GM18511 (cell line): ENCODE measurements around the gene SNAI1.
"Not testable (repeated sequence)": the region's sequence is repeated elsewhere in the genome, so short reads cannot be mapped to it uniquely, and the experiment has no call there.

Experiments used
- ATAC-seq: cut with Tn5 transposase; IDR thresholded peaks from one replicate; pipeline ENCODE4 v1.9.1; 2021; ENCODE audit warnings: mild to moderate bottlenecking, moderate library complexity; ENCODE audit not compliant: unreplicated experiment

The SNAI1 gene

DNA sequence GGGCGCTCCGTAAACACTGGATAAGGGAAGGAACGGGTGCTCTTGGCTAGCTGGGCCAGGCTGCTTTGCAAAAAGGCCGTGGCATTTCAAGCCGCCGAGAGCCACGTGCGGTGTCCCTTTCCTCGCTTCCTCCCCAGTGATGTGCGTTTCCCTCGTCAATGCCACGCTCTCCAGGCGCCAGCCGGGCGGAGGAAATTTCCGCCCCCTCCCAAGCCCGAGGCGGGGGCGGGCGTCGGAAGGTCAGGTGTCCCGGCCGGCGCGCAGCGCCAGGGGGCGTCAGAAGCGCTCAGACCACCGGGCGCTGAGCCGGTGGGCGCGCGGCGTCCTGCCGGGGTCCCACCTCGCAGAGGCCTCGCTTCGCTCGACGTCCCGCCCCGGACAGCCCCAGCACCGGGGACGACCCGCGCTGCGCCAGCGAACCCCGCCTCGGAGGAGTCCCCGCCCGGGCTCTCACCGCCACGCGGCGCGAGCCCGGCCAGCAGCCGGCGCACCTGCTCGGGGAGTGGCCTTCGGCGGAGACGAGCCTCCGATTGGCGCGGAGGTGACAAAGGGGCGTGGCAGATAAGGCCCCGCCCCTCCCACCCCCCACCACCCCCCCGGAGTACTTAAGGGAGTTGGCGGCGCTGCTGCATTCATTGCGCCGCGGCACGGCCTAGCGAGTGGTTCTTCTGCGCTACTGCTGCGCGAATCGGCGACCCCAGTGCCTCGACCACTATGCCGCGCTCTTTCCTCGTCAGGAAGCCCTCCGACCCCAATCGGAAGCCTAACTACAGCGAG is at the start of gene SNAI1:
TSS of gene SNAI1 (plus strand) at position 635 of the 777 bp plus-strand sequence. CDS start at position 715, 80 bp downstream.
- ATAC-seq: peak; percentile 81

DNA sequence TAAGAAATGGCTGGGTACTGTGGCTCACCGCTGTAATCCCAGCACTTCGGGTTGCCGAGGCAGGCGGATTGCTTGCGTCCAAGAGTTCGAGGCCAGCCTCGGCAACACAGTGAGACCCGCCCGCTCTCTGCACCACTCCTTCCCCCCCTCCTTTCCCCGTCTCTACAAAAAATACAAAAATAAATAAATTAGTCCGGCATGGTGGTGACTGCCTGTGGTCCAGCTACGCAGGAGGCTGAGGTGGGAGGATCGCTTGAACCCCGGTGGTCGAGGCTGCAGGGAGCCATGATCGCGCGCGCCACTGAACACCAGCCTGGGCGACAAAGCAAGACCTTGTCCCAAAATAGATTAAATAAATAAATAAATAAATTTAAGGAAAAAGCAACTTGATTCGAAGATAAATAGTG is 47.0 kb upstream of the SNAI1 start:
- peak; percentile 21 for ATAC-seq

DNA sequence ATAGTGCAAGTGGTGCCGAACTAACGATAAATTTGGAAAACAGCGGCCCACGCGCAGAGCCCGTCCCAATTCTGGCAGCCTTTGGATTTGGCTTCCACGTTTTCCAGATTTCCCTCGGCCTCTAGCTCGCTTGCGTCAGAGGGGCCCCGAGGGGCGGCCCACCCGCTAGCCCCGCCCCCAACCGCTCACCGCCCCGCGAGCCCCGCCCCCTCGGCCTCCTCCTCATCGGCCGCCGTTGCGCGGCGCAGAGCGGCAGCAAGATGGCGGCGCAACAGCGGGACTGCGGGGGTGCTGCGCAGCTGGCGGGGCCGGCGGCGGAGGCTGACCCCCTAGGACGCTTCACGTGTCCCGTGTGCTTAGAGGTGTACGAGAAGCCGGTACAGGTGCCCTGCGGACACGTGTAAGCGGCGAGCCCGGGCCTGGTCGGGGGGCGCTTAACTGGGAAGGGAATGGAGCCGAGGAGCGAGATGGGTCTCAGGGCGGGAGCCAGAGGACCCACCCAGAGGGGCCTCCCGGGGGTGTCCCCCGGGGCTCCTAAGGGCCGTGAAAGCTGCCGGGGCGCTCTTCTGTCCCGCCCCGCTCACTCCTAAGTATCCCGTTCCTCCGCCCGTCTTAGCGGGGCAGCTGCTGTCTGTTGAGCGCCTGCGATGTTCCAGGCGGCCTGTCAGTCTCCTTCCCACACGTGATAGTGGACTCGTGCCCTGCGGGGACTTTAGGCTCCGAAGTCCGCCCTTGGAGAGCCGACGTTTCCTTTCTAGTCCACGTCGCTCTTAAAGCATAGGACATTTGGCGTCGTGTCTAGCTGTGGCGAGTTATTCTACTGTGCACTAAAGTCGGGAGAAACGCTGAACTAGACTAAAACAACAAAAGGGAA is 46.4 kb upstream of the SNAI1 start, which contains the start of gene RNF114:
TSS of gene RNF114 (plus strand) at position 245 of the 874 bp plus-strand sequence. CDS start at position 261, 16 bp downstream.
- peak; percentile 67 for ATAC-seq

DNA sequence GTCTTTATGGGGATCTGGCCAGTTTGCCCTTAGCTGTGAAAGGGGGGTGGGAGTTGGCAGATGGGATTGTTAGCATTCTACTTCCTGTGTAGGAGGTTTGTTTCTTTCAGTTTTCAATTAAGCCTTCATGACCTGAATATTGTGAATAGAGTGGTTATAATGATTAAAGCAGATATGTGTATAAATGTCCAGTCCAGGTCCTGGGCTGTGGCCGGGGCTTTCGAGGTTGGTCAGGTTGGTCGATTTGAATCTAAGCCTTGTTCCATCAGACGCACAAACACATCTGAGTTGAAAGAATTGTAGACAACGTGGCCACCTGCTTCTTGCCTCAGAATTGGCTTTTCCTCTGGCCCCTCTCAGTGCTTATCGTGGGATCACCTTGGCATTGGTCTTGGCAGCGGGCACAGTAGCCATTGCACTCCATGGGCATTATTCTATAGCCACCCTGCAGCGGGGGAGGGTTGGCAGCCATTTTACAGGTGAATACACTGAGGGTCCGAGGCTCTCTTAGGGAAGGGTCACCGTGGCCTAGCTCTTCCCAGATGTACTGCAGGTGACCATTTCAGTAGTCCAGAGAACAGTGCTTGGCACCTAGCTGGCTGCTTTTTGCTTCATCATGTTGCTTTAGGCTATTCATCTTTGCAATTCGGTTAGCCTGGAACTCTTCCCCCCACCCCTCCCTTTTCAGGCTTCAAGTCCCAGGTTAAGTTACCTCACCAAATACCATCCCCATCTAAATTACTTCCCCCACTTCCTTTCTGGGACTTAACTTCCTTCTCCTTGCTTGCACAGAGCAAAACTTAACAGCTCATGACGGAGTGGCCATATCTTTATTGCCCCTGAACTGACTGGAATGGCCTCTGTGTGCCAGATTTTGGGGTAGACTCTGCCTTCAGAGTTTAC is 45.5 kb upstream of the SNAI1 start:
- no peak for ATAC-seq

DNA sequence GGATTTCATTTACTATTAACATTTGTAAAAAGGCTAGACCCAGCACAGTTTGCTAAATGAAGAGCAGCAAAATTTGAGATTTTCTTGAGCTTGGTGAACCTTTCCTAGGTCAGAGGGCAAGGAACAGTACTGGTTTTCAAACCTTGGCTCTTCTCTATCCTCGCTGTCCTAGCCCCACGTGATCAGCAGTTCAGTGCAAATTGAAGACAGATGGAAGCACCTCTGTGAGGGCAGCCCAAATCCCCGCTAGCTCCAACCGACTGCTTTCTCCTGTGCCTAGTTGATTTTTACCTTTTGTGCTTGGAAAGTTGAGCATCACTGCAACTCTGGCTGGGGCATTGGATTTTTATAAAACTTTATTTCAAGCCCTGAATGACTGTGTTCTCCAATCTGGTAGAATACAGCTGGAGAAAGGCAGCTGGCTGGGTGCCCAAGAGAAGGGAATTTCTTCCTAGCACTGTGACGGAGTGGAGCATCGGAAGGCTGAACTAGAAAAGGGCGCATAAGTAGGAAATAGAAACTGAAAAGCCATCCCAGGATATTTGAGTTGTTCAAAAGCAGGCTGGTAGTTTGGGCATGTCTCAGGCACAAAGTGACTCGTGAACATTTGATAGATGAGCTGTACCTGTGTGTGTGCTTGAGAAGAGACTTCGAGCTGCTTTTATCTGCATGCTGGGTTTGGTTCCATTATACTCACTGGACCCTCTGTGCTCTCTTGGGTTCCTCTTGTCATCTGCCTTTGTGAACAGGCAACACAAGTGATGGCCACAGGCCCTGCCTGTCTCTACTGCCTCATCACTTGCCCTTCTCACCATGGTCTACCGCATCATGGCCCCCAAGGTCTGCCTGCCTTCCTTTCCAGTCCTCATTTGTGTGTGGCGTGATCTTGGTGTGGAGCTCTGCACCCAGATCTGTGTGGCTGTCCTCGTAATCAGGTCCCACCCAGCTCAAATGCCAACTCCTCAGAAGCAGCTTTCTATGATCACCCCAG is 44.3 kb upstream of the SNAI1 start:
- ATAC-seq: no peak

DNA sequence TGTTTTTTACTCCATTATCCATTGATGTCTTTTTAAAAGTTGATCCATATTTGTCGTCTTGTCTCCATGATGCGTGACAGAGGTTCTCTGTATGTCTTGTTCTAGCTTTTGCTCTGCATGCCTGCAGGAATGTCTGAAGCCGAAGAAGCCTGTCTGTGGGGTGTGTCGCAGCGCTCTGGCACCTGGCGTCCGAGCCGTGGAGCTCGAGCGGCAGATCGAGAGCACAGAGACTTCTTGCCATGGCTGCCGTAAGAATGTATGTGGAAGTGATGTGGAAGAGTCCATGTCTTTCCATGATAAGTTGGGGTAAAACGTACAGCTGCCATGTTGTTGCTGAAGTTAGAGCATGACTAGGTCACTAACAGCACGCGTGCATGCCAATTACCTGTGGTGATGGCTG is 41.3 kb upstream of the SNAI1 start:
- ATAC-seq: no peak

DNA sequence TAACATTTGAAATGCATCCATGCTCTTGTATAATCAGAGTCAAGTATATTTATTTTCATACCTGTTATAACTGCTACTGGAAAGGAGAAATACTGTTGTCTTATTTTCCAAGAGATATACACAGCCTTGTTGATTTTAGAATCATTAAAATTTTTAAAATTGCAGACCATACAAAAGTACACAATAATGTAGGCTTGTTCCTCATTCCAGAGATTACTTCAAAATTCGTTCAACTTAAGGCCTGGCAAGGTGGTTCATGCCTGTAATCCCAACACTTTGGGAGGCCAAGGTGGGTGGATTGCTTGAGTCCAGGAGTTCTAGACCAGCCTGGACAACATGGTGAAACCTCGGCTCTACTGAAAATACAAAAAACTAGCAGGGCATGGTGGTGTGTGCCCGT is 40.5 kb upstream of the SNAI1 start:
- no peak for ATAC-seq

DNA sequence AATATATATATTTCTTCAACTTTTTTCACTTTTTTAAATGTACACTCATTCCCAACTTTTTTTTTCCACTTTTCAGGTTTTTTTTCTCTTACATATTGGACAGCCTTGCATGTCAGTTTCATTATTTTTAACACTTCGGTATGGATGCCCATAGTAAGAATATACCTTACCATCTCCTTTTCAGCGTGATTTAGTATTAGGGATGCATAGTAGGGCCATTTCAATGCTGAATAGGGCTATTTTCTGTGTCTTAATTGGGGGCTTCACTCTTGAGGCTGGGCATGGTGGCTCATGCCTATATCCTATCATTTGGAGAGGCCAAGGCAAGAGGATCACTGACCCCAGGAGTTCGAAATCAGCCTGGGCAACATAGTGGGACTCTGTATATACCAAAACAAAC is 39.8 kb upstream of the SNAI1 start:
- ATAC-seq: no peak

DNA sequence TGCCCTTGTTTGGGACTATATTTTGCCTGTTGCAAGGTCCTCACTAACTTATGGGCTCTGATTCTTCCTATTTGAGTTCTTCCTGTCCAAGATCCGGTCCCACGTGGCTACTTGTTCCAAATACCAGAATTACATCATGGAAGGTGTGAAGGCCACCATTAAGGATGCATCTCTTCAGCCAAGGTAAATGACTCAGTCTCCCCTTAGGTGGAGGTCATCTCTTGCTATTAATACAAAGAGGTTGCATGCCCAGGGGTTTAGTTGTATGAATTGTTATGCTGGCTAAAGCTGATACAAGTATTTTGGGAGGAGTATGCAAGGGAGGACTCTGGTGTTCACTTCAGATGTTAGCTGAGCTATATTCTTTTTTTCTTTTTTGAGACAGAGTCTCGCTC is 37.5 kb upstream of the SNAI1 start:
- ATAC-seq: no peak

DNA sequence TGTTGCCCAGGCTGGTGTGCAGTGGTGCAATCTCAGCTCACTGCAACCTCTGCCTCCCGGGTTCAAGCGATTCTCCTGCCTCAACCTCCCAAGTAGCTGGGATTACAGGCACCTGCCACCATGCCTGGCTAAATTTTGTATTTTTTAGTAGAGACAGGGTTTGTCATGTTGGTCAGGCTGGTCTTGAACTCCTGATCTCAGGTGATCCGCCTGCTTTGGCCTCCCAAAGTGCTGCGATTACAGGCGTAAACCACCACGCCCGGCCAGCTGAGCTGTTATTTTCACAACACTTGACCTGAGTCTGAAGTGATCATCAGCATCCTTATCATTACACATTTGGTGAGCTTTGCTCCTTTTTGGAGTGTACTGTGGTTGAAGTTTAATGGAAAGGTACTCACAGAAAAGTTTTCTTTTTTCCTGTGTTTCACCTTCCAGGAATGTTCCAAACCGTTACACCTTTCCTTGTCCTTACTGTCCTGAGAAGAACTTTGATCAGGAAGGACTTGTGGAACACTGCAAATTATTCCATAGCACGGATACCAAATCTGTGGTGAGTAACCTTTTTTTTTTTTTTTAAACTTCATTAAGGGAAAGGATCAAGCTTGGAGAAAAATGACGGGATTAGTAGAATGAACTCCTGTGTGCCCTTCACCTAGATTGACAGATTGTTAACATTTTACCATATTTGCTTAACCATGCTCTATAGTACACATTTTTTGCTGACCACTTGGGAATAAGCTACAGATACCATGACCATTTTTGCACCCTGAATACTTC is 36.9 kb upstream of the SNAI1 start:
- no peak for ATAC-seq

DNA sequence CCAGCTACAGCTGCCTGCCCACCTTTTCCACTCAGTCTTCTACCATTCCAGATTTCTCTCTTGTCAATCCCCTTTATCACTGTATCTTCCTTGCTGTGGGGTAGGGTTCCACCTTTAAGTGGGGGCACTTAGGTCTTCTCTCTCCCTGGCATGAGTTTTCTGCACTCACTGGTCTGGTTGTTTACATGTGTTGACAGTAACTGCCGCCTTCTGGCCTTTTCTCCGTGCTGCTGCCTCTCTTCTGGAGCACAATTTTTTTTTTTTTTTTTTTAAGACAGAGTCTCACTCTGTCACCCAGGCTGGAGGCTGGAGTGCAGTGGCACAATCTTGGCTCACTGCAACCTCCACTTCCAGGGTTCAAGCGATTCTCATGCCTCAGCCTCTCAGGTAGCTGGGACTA is 34.6 kb upstream of the SNAI1 start:
- ATAC-seq: no peak

DNA sequence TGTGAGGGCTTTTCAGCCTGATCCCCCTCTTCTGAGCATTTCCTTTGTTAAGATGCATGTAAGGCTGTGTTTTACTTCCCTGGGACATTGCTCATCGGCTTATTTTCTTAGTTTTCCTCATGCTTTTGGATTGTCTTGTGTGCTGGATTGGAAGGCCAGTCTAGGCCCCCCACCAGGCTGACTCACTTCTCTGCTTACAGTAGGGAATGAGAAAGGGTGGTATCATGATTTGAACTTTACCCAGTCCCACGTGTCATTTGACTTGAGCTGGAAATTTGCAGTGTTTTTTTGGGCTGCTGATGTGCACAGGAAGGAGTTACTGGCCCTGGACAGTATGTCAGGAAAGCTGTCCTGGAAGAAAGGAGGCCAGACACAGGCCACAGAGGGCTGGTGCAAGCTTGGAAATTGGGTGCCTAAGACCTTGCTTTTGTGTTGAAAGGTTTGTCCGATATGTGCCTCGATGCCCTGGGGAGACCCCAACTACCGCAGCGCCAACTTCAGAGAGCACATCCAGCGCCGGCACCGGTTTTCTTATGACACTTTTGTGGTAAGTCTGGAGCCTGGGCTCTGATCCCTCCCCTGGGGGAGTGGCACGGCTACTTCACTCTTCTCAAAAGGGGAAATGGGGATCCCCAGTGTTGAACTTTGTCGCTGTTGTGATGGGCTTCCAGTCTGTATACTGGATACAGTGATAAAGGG is 33.8 kb upstream of the SNAI1 start:
- ATAC-seq: no peak

DNA sequence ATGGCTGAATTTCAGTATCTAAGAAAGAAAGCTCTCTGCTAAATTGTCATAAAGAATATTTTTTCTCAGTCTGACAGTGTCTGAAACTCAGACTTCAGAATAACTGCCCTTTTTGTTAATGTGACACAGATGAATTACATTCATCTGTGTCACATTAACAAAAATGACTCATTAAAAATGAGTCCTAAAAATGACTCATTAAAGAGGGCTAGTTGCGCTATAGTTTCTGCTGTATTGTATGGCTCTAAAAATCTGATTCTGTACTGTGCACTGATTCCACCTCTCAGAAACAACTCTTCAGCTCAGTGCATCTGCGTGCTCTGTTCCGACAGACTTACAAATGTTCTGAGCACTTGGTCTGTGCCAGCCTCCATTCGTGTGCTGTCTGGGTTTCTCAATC is 31.6 kb upstream of the SNAI1 start:
- no peak for ATAC-seq

DNA sequence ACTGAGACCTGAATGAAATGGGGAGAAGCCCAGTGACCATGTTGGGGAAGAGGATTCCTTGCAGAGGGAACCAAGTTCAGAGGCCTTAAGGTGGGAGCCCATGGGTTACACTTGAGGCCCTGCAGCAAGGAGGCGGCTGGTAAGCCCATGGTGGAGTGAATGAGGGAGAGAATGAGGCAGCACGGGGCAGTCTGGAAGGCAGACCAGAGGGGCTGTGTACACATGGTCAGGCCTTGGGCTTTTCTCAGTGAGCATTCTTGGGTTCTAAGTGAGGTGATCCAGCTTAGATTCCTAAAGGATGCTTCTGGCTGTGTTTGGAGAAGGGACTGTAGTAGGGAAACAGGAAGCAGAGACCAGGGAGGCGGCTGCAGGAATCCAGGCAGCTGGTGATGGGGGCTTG is 27.6 kb upstream of the SNAI1 start:
- no peak for ATAC-seq

DNA sequence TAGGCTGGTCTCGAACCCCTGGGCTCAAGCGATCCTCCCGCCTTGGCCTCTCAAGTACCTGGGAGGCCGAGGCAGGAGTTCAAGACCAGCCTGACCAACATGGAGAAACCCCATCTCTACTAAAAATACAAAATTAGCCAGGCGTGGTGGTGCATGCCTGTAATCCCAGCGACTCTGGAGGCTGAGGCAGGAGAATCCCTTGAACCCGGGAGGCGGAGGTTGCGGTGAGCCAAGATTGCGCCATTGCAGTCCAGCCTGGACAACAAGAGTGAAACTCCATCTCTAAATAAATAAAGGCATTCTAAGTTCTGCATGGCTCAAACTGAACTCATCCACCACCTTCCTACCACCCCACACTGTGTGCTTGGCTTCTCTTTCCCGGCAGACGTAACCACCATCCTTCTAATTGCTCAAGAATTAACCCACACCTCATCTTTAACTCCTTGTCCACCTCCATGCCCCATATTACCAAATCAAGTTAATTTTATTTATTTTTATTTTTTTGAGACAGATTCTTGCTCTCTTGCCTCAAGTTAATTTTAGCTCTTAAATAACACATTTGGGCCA is 26.9 kb upstream of the SNAI1 start:
- ATAC-seq: not testable (repeated sequence)

DNA sequence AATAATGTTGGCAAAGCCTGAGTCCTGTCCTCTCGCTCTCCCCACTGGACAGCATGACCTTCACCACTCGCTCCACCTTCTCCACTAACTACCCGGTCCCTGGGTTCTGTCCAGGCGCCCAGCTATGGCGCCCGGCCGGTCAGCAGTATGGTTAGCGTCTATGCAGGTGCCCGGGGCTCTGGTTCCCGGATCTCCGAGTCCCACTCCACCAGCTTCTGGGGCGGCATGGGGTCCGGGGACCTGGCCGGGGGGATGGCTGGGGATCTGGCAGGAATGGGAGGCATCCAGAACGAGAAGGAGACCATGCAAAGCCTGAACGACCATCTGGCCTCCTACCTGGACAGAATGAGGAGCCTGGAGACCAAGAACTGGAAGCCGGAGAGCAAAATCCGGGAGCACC is 26.1 kb upstream of the SNAI1 start:
- ATAC-seq: no peak

DNA sequence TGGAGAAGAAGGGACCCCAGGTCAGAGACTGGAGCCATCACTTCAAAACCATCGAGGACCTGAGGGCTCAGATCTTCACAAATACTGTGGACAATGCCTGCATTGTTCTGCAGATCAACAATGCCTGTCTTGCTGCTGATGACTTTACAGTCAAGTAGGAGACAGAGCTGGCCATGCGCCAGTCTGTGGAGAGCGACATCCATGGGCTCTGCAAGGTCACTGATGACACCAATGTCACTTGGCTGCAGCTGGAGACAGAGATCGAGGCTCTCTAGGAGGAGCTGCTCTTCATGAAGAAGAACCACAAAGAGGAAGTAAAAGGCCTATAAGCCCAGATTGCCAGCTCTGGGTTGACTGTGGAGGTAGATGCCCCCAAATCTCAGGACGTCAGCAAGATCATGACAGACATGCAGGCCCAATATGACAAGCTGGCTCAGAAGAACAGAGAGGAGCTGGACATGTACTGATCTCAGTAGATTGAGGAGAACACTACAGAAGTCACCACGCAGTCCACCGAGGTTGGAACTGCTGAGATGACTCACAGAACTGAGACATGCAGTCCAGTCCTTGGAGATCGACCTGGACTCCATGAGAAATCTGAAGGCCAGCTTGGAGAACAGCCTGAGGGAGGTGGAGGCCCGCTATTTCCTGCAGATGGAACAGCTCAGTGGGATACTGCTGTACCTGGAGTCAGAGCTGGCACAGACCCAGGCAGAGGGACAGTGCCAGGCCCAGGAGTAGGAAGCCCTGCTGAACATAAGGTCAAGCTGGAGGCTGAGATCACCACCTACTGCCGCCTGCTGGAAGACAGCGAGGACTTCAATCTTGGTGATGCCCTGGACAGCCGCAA is 25.5 kb upstream of the SNAI1 start:
- not testable (repeated sequence) for ATAC-seq
